Activated CD8-positive, alpha-beta memory T cell treated with anti-CD3 and anti-CD28 coated beads, Interleukin-2, amount 50 U/mL, for 1 hour (primary cell): ENCODE data around the gene SLC28A3.

Experiments used
- DNase-seq: peaks from one replicate; pipeline ENCODE4 v3.0.0-alpha.2; 2020; ENCODE audit errors: extremely low read depth

The SLC28A3 gene

DNA sequence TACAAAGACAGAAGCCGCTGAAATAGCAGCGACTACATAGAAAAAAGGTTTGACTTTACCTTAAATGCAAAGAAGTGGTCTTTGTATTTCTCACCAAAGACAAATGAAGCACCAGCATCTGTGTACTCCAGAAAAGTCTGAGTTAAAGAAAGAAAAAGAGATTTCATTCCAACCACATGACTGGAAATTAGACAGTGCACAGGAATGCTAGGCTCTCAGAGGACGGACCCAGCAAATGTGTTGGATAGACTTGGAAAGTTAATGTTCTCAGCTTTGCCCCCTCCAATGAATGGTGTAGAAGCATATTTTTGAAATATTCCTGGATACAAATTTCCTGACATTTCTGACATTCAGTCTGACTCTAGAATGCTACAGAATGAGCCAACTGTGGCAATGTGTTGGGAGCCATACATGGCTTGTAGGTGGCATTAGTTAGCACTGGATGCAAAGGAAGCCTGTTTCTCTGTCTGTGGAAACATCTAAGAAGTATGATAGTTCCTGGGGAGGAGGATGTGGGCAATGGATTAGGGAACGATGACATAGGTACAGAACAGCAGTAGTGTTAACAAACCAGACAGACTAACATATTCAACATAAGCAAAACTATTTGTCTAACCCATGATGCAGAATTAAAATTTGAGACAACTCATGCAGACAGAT, 43.3 kb downstream of the SLC28A3 start:
- DNase-seq: no peak

DNA sequence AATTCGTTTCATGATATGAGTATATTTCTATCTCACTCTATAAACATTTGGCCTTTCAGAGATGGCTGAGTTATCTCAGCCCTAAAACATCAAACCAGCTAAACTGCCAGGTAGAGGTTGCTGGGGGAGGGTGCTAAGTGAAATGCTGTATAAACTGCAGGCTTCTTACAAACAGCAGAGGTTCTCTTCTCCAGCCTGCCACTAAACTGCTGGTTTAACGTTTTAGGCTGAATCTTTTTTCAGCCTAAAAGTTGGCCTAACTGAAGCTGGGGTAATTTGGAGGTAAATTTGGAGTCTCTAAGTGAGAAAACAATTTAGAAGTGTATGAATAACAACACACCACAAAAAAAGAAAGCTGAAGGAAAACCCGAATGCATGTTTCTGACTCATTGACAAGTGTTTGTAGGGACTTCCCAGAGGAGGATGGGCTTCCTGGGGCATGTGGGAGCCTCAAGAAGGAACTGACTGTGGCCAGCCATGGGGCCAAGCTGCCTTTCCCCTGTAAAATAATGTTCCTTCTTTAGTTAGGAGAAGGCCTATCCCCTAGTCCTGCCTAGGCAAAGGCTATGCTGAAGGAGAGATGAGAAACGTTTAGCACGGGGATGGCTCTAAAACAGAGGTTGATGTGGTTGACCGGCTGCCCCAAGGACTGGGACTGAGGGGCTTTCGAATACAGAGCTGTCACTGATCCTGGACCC, 44.3 kb downstream of the SLC28A3 start:
- DNase-seq: no peak

DNA sequence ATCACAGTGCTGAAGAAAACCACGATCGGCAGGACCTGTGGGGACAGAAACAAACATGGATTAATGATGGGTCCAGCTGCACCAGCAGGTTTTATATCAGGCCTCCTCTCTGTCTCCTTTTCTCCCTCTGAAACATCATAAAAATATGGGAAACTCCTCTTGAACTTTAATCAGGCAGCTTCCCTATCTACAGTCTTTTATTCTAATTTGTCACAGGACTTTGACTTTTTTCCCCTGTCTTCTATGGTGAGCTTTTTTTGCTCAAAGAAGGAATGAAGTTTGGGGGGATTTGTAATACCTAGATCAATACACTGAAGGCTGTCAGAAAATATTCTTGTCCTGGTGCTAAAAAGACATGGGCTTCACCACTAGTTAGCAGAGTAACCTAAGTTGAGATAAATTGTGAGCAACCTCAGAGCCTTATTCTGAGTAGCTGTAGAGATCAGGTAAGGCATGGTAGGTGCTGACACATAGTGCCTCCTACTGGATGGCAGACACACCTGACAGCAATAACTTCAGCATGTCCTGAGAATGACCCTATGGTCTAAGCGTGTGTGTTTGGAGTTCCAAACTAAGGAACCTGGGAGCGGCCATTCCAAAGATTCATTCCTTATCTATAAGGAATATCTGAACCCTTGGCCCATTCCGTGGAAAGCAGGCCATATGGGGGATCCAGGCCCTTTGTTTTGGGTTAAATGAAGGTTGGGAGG, 46.2 kb downstream of the SLC28A3 start:
- DNase-seq: no peak

DNA sequence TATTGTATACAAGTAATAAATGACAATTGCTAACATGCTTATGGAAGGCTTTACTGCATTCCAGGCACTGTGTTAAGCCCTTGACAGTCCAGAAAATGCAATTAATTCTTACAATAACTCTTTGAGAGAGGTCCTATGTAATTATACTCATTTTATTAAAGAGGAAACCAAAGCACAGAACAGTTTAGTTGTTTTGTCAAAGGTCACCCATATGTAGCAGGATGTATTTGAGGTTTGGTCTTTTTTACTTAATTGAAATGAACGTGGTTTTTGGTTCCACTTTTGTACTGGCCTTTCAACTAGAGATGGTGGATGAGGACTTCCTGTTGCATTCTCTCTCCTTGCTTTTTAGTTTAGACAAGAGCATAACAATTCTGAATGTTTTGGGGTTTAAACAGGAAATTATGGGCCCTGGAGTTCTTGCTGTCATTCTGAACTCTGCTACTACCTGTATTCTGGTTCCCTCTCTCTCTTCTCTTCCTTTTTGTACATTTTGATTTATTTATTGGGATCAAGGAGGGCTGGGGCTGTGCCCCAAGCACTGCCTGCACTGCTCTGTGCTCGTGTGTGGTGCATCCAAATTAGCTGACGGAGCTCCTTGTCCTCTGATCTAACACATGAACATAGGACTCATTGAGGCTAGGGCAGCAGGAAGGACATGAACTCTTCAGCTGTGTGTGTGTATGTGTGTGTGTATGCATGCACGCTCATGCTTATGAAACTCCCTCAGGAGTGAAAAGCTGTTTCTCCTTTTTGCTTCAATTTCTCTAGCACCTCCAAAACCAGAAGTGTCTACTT, 47.4 kb downstream of the SLC28A3 start:
- no peak for DNase-seq

DNA sequence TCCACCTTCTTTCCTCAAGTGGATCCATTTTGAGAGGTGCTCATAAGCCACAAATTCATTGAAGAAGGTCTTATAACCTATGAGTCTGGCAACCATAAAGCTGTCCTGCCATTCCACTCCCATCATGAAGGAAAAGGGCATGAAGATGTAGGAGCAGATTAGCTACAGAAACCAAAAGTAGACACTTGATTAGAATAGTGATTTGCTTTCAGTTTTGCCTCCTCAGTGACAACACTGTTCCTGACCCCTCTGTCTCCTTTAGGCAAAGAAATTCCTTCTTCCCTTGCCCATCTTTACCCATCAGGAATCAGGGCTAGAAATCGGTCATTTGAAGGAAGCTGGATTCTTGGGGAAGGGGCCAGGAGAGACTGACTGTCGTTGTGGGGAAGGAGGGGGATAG, 55.2 kb downstream of the SLC28A3 start:
- no peak for DNase-seq

DNA sequence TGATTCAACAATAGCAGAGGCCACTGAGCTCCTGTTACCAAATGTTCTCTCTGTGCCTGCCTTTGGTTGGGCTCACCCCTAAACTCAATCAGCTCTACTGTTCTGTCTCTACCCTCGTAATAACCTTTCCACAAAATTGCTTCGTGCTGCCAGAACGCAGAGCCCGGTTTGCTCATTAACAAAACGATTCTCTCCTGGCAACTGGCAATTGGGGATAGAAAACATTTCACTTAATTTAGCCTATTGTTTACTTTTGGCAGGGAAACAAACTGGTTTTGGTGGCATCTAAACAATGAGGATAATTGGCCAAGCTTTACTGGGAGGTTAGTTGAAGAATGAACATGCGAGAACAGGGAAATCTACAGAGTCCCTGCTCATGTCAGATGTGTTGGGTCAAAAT, 56.6 kb downstream of the SLC28A3 start:
- DNase-seq: no peak

DNA sequence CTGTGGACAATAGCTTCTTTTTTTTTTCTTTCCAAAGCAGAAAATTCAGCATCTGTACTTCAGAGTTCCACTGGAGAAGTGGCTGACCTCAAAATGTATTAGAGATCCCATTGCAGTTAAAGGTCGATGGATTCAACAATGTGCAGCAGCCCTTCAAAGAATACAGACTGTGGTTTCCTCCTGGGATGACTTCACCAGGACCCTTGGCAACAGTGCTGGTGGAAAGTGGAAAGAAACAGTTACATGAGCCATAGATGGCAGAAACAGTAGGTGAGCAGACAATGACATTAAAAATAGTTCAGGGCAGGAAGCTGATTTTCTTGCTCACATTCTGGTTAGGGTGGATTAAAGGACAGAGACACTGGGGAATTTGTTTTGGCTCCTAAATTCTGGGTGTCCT, 62.4 kb downstream of the SLC28A3 start:
- DNase-seq: no peak

DNA sequence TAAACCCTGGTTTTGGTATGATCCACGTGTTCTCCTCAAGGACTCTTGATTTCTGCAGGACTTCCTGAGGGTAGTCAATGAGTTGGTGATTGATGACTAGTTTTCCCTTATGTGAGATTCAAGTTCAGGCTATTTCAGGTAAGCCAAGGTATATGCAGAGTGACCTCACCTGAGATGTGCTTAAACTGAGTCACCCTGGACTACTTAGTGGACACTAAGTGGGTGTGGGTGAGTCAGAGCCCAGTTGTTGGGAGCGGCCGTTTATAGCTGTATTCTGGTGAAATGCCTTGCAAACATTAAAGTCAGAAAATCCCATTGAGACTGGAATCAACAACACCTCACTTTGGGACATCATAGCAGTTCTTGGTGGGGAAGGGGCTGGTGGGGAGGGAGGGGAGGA, 62.9 kb downstream of the SLC28A3 start:
- DNase-seq: no peak

DNA sequence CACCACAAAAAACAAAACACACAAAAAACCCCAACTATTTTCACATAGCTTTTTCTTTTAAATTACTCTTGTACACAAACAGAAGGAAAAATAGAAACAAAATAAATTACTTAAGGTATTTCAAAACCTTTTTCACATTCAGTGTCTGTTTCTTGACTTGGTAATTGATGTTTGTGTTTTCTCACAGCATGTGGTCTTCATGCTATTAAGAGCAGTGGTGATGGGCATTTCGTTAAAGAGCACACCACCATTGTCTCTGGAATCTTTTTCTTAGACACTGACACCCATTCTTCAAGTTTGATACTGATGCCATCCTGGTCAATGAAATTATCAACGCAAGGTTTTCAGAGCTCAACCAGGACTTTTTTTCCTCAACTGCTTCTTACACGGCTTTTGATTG, 63.8 kb downstream of the SLC28A3 start:
- DNase-seq: no peak

DNA sequence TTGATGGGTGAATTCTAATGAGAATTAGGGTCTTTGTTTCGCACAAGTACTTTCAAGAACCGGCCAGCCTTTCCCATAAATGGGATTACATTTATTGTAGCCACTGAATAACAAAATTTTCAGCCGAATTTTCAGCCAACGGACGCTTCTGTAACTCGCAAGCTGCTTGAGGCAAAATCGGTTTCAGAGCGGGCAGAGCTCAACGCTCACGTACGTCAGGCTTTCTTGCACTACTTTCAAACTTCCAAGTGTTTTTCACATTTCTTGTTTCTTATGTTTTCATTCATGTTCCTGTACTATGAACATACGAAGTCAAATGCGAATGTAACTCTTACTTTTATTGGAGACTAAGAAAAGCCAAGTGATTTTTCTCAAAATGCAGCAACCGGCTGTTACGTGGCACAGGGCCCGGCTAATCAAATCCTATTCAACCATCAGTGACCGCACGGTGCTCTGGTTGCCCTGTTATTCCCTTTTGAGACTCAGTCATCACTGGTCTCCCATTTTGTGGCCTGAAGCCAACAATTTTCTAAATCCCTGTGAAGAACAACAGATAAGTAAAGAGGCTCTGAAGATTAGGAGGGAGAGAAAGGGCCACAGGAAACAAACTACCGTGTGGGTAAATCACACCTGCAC, 68.5 kb downstream of the SLC28A3 start:
- DNase-seq: no peak

DNA sequence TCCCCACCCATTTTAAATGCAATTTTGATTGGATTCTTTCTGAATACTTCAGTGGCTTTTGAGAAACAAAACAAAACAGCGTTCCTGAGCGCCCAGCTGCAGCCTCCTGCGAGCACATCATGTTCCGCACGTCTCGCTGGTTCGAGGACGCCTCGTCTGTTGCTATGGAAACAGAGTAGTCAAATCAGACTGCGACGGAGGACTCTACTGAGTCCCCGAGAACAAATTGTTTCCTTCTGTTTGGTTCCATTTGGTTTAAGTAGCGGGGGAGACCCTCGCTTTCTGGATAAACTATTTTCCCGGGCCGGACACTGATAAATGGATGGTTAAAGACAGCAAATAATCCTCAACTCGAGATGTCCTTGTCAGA, 69.0 kb downstream of the SLC28A3 start:
- DNase-seq: no peak

DNA sequence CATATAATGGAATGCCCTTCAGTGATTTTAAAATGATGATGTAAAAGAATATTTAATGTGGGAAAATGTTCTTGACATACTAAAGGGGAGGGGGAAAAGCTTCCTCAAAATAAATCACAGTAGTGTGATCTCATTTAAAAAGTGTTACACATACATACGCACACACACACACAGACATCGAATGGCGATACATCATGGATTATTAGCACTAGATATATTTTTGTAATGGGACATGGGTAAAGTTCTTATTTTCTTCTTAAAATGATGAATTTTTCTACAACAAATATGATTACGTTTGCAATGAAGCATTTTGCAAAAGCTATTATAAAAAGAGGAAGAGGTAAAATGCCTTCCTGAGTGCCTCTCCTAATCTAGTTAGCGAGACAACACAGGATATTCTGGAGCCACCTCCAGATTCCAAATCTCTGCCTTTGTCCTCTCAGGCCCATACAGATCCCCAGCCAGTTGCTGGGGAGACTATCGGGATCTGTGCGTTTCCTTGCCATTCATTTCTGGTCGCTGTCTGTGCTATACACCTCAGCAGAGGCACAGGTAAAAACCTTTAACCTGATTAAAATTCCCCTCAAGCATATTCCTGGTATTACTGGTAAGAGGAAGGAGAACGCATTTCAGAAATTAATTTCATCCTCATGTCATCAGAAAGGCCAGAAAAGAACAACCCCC, 69.6 kb downstream of the SLC28A3 start:
- no peak for DNase-seq

DNA sequence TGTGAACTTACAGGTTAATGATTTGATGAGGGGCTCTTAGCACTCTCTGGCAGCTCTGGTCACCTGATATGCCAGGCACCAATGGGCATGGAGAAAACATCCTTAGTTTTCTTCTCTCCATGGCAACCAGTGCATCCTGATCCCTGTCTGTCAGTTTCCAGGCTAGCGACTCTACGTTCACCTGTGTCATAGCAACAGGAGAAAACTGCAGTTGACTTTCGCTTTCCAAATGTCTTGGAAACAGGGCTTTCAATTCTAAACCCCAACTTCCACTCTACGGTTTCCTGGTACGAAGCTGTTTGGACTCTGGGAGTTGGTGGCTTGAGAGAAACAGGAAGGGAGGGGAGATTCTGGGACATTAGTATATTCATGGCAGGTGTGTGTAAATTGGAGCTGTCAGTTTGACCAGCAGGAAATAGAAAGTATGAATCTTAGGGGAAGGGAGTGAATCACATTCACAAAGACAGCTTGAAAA, 74.4 kb downstream of the SLC28A3 start:
- no peak for DNase-seq

DNA sequence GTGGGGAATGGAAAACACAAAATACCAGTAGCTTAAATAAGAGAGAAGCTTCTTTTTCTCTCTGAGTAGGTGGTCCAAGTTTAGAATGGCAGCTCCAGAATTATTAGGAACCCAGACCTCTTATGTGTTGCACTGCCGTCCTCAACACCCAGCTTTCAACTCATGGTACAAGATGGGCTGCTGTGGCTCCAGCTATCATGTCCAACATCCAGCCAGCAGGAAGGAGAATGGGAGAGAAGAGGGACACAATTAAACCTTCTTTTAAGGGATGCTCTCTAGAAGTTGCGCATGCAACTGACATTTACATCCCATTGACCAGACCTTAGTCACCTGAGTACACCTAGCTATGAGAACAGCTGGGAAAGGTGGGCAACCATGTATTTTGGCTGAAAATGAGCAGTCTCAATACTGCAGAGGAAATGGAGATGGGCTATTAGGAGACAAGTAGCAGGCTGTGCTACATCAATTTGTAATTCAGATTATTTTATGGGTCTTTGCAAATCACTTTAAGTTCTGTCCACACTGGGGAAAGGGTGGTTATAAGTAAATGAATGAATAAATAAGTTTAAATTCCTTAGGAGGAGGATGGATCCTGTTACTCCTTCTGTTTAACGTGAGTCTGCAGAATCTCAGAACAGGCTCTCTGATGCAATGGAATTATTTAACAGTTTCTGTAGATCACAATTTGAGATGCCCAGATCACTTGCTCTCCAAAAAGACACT, 76.1 kb downstream of the SLC28A3 start:
- no peak for DNase-seq

DNA sequence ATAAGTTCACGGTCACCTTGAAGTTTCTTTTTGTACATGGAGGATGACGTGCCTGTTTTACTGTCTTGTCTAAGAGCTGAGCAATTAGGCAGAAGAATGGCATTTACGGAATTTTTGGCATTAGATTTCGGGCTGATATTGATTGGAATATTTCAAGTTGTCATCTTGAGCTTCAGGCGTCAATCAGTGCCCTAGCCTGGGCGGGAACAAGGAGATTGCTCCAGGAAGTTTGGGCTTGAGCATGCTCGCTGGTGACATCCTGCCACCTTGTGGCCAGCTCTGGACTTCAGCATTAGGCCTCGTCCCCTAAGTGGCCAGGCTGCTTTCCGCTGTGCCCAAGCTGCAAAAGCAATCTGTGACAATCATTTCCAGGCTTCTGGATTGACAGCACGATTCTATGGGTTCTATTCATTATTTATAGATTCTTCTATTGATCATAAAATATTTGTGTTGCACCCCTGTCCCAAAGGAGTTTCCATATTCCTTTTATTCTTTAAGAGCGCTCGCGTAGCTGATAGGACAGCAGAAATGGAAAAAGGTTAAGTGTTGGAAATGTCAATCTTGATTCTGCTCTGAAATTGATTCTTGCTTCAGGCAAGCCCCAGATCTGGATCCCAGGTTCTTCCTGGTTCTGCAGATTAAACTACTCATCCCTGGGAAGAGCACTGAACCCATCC, 79.3 kb downstream of the SLC28A3 start:
- DNase-seq: no peak

DNA sequence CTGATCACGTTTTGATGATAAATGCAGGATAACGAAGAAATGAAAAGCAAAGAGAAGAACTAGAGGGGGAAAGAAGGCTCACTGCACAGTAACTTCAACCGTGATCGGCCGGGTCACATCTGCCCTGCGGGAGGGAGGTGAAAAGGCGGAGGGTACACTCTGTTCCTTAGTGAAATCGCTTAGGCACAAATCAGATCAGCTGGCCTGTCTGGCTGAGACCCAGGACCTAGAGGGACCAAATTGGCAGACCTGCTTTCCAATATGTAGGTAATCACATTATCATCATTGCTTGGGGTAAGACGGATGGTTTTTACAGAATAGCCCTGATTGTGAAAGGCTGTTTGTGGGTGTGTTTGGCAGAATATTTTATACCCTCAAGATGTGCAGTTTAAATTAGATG, 82.2 kb downstream of the SLC28A3 start:
- DNase-seq: no peak

DNA sequence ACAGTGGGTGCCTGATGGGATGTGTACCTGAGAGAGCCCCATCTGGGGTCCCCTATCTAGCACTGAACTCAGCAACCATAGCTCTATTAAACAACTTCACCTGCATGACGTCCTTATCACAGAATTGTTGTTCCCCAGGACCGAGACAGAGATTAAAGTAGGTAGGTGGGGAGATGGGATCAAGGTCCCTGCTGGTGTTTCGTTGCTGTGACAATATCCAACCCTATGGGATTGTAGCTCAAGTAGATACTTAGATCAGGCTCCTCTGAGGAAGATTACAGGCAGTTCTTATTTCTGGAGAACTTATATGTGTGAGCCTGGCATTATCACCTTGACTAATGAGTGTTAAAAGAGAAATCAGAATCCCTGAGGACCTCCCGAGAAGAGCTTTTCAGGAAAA, 84.9 kb downstream of the SLC28A3 start:
- no peak for DNase-seq

DNA sequence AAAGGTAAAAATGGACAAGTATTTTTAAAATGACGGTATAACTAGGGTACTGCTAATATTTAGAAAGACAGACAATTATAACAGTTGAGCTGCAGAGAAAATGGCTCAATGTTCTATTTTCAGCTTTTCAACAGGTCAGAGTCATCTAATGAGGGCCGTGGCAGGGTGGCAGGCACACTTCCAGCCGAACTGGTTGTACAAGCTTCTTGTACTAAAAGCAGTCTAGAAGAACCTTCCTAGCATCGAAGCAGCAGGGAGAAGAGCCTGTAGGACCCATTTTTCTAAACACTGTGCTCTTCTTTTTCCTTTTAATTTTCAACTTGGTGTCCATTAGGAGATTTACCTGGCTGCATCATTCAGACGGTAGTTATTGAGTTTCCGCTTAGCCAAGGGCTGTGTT, 85.6 kb downstream of the SLC28A3 start:
- DNase-seq: no peak

DNA sequence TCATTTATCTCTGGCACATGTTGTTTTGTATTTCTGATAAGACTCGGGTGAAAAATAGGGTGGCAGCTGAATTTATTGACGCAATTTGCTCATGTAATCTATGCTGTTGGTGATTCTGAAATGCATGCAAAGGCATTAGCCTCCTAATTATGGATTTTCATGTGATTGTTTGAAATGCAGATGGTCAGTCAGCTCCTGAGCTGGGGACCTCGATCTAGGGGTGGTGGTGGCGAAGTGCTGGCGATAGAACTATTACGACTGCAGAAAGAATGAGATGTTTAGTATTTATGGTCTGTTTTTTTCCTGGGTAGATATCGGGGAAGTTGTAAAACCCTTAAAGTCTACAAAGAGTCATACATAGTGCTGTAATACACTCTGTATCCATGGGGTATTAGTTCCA, 88.6 kb downstream of the SLC28A3 start:
- no peak for DNase-seq

DNA sequence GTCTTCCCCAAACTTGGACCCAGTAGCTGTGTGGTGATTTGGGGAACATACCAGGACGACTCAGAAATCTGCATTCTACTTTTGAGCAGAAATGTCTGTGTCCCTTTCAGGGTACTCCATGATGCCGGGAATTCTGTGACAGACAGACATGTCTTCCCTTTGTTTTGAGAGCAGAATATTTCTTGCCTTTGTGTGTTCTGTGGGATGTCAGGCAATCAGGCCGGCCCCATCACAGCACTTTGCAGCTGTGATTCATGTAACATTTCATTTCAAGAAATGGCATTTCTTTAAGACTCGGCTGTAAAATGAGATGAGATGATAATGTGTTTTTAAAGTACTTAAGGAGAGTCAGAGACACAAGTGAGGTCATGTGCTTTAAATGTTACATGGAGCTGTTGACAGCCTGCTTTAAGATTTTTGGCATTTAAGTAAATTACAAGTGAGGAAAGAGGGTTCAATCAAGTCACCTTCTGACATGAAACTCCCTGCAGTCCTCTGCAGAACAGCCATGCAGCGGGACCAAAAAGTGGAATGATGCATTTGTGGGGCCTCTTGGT, 98.7 kb downstream of the SLC28A3 start:
- DNase-seq: no peak
